ENCODE results near the gene MZT2A. TPM values are rescaled to one million over a fixed set of nuclear protein-coding genes. Genes with fewer than 3 reads are reported as not detected.
"Not testable (repeated sequence)": the region's sequence is repeated elsewhere in the genome, so short reads cannot be mapped to it uniquely, and the experiment has no call there.

Gene MZT2A
- total RNA-seq, 4 donors from 2014 or later: 29.9 to 78.5 (median 46.7) TPM

GRCh38 chr2:131519466-131519865, 27.3 kb upstream of the MZT2A start:
- no peak overlapping the region for H3K4me3 ChIP-seq
- no peaks in the 10 kb centered on the region for H3K27me3 ChIP-seq
- peak in 1 of 2 donors; percentile 58 for DNase-seq (ENCODE audit: low spot score in 2 of 2)
- no peaks in the 10 kb centered on the region for H3K4me1 ChIP-seq
- H3K27ac ChIP-seq: no peak overlapping the region
- 91% methylated on average over 13 of the region's 15 CpGs for WGBS
- no peak for TF ChIP-seq CTCF (IDR thresholded peaks at IDR 0.05)
- TF ChIP-seq POLR2A (IDR thresholded peaks at IDR 0.05): no peak
- no peak for TF ChIP-seq POLR2AphosphoS5 (IDR thresholded peaks at IDR 0.05)
- no peak for TF ChIP-seq EP300 (IDR thresholded peaks at IDR 0.05)
- H3K9me3 ChIP-seq: no peaks in the 10 kb centered on the region
- peaks cover 49% of the 10 kb centered on the region for H3K36me3 ChIP-seq

- H3K4me3 ChIP-seq, H3K4me1 ChIP-seq, H3K27ac ChIP-seq, H3K9me3 ChIP-seq, H3K27me3 ChIP-seq: not testable (repeated sequence)
- 94% methylated on average over 4 of the region's 11 CpGs for WGBS
- H3K36me3 ChIP-seq: peaks cover 58% of the 10 kb centered on the region
- peak; percentile 35 to 42 for DNase-seq (ENCODE audit: low spot score in 2 of 2)
Measured at GRCh38 chr2:131518531-131518930, 26.3 kb upstream of the MZT2A start.

- H3K4me1 ChIP-seq, H3K27ac ChIP-seq, H3K27me3 ChIP-seq, H3K4me3 ChIP-seq, H3K9me3 ChIP-seq: not testable (repeated sequence)
- WGBS: 85% methylated on average over 10 of the region's 16 CpGs
- peaks cover 63% of the 10 kb centered on the region for H3K36me3 ChIP-seq
- DNase-seq (ENCODE audit: low spot score in 2 of 2): peak in 1 of 2 donors; percentile 63
Measured at GRCh38 chr2:131517856-131518255, 25.7 kb upstream of the MZT2A start.

GRCh38 chr2:131517106-131517831, 25.1 kb upstream of the MZT2A start:
- Histone ChIP-seq H3K36me3 (peaks cover 69% of the 10 kb centered on the region), H3K4me1 (no peaks in the 10 kb centered on the region), H3K4me3 (no peak overlapping the region), H3K27ac (no peak overlapping the region), H3K27me3 (no peaks in the 10 kb centered on the region), H3K9me3 (no peaks in the 10 kb centered on the region)
- no peak for TF ChIP-seq POLR2AphosphoS5 (IDR thresholded peaks at IDR 0.05)
- TF ChIP-seq POLR2A (IDR thresholded peaks at IDR 0.05): no peak
- no peak for TF ChIP-seq EP300 (IDR thresholded peaks at IDR 0.05)
- TF ChIP-seq CTCF (IDR thresholded peaks at IDR 0.05): no peak
- WGBS: 92% methylated on average over 17 of the region's 17 CpGs
- peak; percentile 54 to 69 for DNase-seq (ENCODE audit: low spot score in 2 of 2)

GRCh38 chr2:131516621-131517020, 24.4 kb upstream of the MZT2A start:
- not testable (repeated sequence) for H3K27me3 ChIP-seq, H3K9me3 ChIP-seq, H3K4me1 ChIP-seq, H3K4me3 ChIP-seq, H3K27ac ChIP-seq
- WGBS: no CpG with 5 or more reads among the region's 11 CpGs
- peaks cover 75% of the 10 kb centered on the region for H3K36me3 ChIP-seq
- peak in 1 of 2 donors; percentile 47 for DNase-seq (ENCODE audit: low spot score in 2 of 2)

- TF ChIP-seq POLR2AphosphoS5 (IDR thresholded peaks at IDR 0.05) (no peak), POLR2A (IDR thresholded peaks at IDR 0.05) (no peak), CTCF (IDR thresholded peaks at IDR 0.05) (no peak), EP300 (IDR thresholded peaks at IDR 0.05) (no peak)
- WGBS: no CpG with 5 or more reads among the region's 10 CpGs
- Histone ChIP-seq H3K4me1 (no peaks in the 10 kb centered on the region), H3K4me3 (no peak overlapping the region), H3K27ac (no peak overlapping the region), H3K36me3 (peaks cover 75% of the 10 kb centered on the region), H3K9me3 (no peaks in the 10 kb centered on the region), H3K27me3 (no peaks in the 10 kb centered on the region)
- DNase-seq (ENCODE audit: low spot score in 2 of 2): peak in 1 of 2 donors; percentile 32
Measured at GRCh38 chr2:131516011-131516410, 23.8 kb upstream of the MZT2A start.

- not testable (repeated sequence) for H3K4me3 ChIP-seq; H3K27me3 ChIP-seq; DNase-seq (ENCODE audit: low spot score in 2 of 2); H3K9me3 ChIP-seq; H3K4me1 ChIP-seq; H3K27ac ChIP-seq
- peaks cover 73% of the 10 kb centered on the region for H3K36me3 ChIP-seq
- 100% methylated on average over 2 of the region's 14 CpGs for WGBS
Measured at GRCh38 chr2:131515235-131515634, 23.0 kb upstream of the MZT2A start.

- not testable (repeated sequence) for H3K4me1 ChIP-seq; H3K4me3 ChIP-seq; H3K27ac ChIP-seq; H3K27me3 ChIP-seq; DNase-seq (ENCODE audit: low spot score in 2 of 2); H3K9me3 ChIP-seq
- WGBS: 60% methylated on average over 13 of the region's 15 CpGs
- peaks cover 73% of the 10 kb centered on the region for H3K36me3 ChIP-seq
Measured at GRCh38 chr2:131514408-131515166, 22.4 kb upstream of the MZT2A start.

GRCh38 chr2:131511969-131512870, 20.0 kb upstream of the MZT2A start:
- H3K4me1 ChIP-seq; H3K4me3 ChIP-seq; DNase-seq (ENCODE audit: low spot score in 2 of 2); H3K27ac ChIP-seq; H3K27me3 ChIP-seq; H3K9me3 ChIP-seq: not testable (repeated sequence)
- 73% methylated on average over 8 of the region's 17 CpGs for WGBS
- peaks cover 72% of the 10 kb centered on the region for H3K36me3 ChIP-seq

All from suprapubic skin (tissue), 4 donors.